Measurements from ENCODE around the gene KCNIP3. TPM values are rescaled to one million over a fixed set of nuclear protein-coding genes. Genes with fewer than 3 reads are reported as not detected.

KCNIP3 gene
- total RNA-seq, 1 donor from 2014 or later, result 7.3 TPM

GRCh38 chr2:95276888-95277245, 20.3 kb upstream of the KCNIP3 start:
- no peak for TF ChIP-seq CTCF (IDR thresholded peaks at IDR 0.05; ENCODE audit: partially characterized antibody, unreplicated experiment)
- Mint-ChIP-seq H3K36me3 (ENCODE audit: unreplicated experiment) (no peaks in the 10 kb centered on the region), H3K27me3 (ENCODE audit: unreplicated experiment) (peaks cover 4% of the 10 kb centered on the region), H3K4me1 (ENCODE audit: low read depth, unreplicated experiment) (peaks cover 7% of the 10 kb centered on the region), H3K27ac (ENCODE audit: unreplicated experiment) (no peak overlapping the region), H3K4me3 (ENCODE audit: unreplicated experiment) (no peak overlapping the region), H3K9me3 (ENCODE audit: unreplicated experiment) (peaks cover 4% of the 10 kb centered on the region)
- peak; percentile 18 for DNase-seq

- H3K4me1 Mint-ChIP-seq (ENCODE audit: low read depth, unreplicated experiment), result peaks cover 3% of the 10 kb centered on the region
Measured at GRCh38 chr2:95277246-95277906, 19.8 kb upstream of the KCNIP3 start.

GRCh38 chr2:95278051-95278471, 19.1 kb upstream of the KCNIP3 start:
- Mint-ChIP-seq H3K36me3 (ENCODE audit: unreplicated experiment) (no peaks in the 10 kb centered on the region), H3K4me3 (ENCODE audit: unreplicated experiment) (no peak overlapping the region), H3K27me3 (ENCODE audit: unreplicated experiment) (peaks cover 11% of the 10 kb centered on the region), H3K27ac (ENCODE audit: unreplicated experiment) (no peak overlapping the region), H3K9me3 (ENCODE audit: unreplicated experiment) (peaks cover 4% of the 10 kb centered on the region), H3K4me1 (ENCODE audit: low read depth, unreplicated experiment) (peaks cover 3% of the 10 kb centered on the region)
- peak; percentile 12 for DNase-seq
- TF ChIP-seq CTCF (IDR thresholded peaks at IDR 0.05; ENCODE audit: partially characterized antibody, unreplicated experiment), result no peak

More at GRCh38 chr2:95277246-95277906, 19.8 kb upstream of the KCNIP3 start:
- Mint-ChIP-seq H3K27me3 (ENCODE audit: unreplicated experiment) (peaks cover 8% of the 10 kb centered on the region), H3K9me3 (ENCODE audit: unreplicated experiment) (peaks cover 4% of the 10 kb centered on the region), H3K4me3 (ENCODE audit: unreplicated experiment) (no peak overlapping the region), H3K36me3 (ENCODE audit: unreplicated experiment) (no peaks in the 10 kb centered on the region), H3K27ac (ENCODE audit: unreplicated experiment) (no peak overlapping the region)
- DNase-seq, result peak; percentile 14
- TF ChIP-seq CTCF (IDR thresholded peaks at IDR 0.05; ENCODE audit: partially characterized antibody, unreplicated experiment), result no peak

- Mint-ChIP-seq H3K27me3 (ENCODE audit: unreplicated experiment) (peaks cover 13% of the 10 kb centered on the region), H3K4me3 (ENCODE audit: unreplicated experiment) (no peak overlapping the region), H3K9me3 (ENCODE audit: unreplicated experiment) (peaks cover 5% of the 10 kb centered on the region), H3K4me1 (ENCODE audit: low read depth, unreplicated experiment) (peaks cover 3% of the 10 kb centered on the region), H3K36me3 (ENCODE audit: unreplicated experiment) (no peaks in the 10 kb centered on the region), H3K27ac (ENCODE audit: unreplicated experiment) (no peak overlapping the region)
- TF ChIP-seq CTCF (IDR thresholded peaks at IDR 0.05; ENCODE audit: partially characterized antibody, unreplicated experiment), result no peak
- DNase-seq, result peak; percentile 9
Measured at GRCh38 chr2:95278637-95279225, 18.4 kb upstream of the KCNIP3 start.

GRCh38 chr2:95279435-95280035, 17.6 kb upstream of the KCNIP3 start:
- Mint-ChIP-seq H3K27me3 (ENCODE audit: unreplicated experiment) (peaks cover 14% of the 10 kb centered on the region), H3K27ac (ENCODE audit: unreplicated experiment) (no peak overlapping the region)

More at GRCh38 chr2:95279435-95280035, 17.6 kb upstream of the KCNIP3 start:
- peak; percentile 5 for DNase-seq
- Mint-ChIP-seq H3K36me3 (ENCODE audit: unreplicated experiment) (no peaks in the 10 kb centered on the region), H3K4me3 (ENCODE audit: unreplicated experiment) (no peak overlapping the region), H3K9me3 (ENCODE audit: unreplicated experiment) (peaks cover 5% of the 10 kb centered on the region), H3K4me1 (ENCODE audit: low read depth, unreplicated experiment) (peaks cover 3% of the 10 kb centered on the region)
- TF ChIP-seq CTCF (IDR thresholded peaks at IDR 0.05; ENCODE audit: partially characterized antibody, unreplicated experiment), result no peak
